Cardiac muscle cell (in vitro differentiated cells and primary cell): ENCODE data around the gene GALNT16. TPM values are rescaled to one million over a fixed set of nuclear protein-coding genes. Genes with fewer than 3 reads are reported as not detected.

Experiments
- DNase-seq, 2 donors: peaks; one replicate each; pipeline versions ENCODE4 v3.0.0 to v3.0.0-alpha.2; 2010 to 2017; ENCODE audit warnings: low read depth in 1 of 2, low spot score in 1 of 2
- H3K27ac ChIP-seq: fragments of 200-600 bp; sonication (generic); 2 replicates; pipeline ENCODE4 v1.5.1; 2016
- H3K27me3 ChIP-seq: fragments of 200-600 bp; sonication (generic); 2 replicates; pipeline ENCODE4 v1.6.0; 2016; ENCODE audit warnings: control low read depth
- H3K36me3 ChIP-seq: fragments of 200-600 bp; sonication (generic); 2 replicates; pipeline ENCODE4 v1.5.1; 2016; ENCODE audit warnings: control low read depth
- H3K4me1 ChIP-seq: fragments of 200-600 bp; sonication (generic); 2 replicates; pipeline ENCODE4 v1.8.1; 2017; ENCODE audit warnings: low read depth, mild to moderate bottlenecking, mixed run types
- H3K4me3 ChIP-seq: fragments of 200-600 bp; sonication (generic); 2 replicates; pipeline ENCODE4 v1.5.1; 2016; ENCODE audit warnings: mild to moderate bottlenecking
- H3K9me3 ChIP-seq: fragments of 200-600 bp; sonication (generic); 2 replicates; pipeline ENCODE4 v1.5.1; 2017; ENCODE audit warnings: low read depth, mild to moderate bottlenecking, control low read depth
- CTCF ChIP-seq: IDR thresholded peaks from 2 replicates; pipeline ENCODE4 v1.5.1; 2012; ENCODE audit warnings: low read depth, mild to moderate bottlenecking, low read length
- polyA plus RNA-seq: library from polyadenylated mRNA; unstranded; fragments of >200 nt; fragmentation: Nextera tagmentation; extraction: Ambion mirVana; gene quantifications from 2 replicates; pipeline ENCODE4 v1.2.1, GENCODE V29; 2016
- total RNA-seq: library from RNA; depleted of rRNA; stranded (reverse); fragments of >200 nt; gene quantifications from 2 replicates; pipeline ENCODE4 v1.2.3, GENCODE V29; 2016

Gene GALNT16
- total and polyA plus RNA-seq, 2 experiments from 2014 or later = 5.8 to 7.7 TPM

- H3K4me1 ChIP-seq = no peaks in the 10 kb centered on the region
- no peak for DNase-seq
- no peak overlapping the region for H3K4me3 ChIP-seq
- no peak for TF ChIP-seq CTCF
- no peaks in the 10 kb centered on the region for H3K9me3 ChIP-seq
- H3K27me3 ChIP-seq = no peaks in the 10 kb centered on the region
- H3K36me3 ChIP-seq = no peaks in the 10 kb centered on the region
- no peak overlapping the region for H3K27ac ChIP-seq
These were observed 68.4 kb downstream of the GALNT16 start for GRCh38 chr14:69328317-69328716.

GRCh38 chr14:69328765-69329164, 68.8 kb downstream of the GALNT16 start:
- Histone ChIP-seq H3K27ac (no peak overlapping the region), H3K9me3 (no peaks in the 10 kb centered on the region), H3K4me3 (no peak overlapping the region), H3K4me1 (no peaks in the 10 kb centered on the region), H3K36me3 (no peaks in the 10 kb centered on the region), H3K27me3 (no peaks in the 10 kb centered on the region)
- TF ChIP-seq CTCF = no peak
- DNase-seq = no peak

- no peaks in the 10 kb centered on the region for H3K27me3 ChIP-seq
- TF ChIP-seq CTCF = no peak
- H3K27ac ChIP-seq = no peak overlapping the region
- no peaks in the 10 kb centered on the region for H3K9me3 ChIP-seq
- no peak for DNase-seq
- H3K36me3 ChIP-seq = no peaks in the 10 kb centered on the region
- H3K4me3 ChIP-seq = no peak overlapping the region
- H3K4me1 ChIP-seq = no peaks in the 10 kb centered on the region
These were observed 71.2 kb downstream of the GALNT16 start for GRCh38 chr14:69331206-69331605.

- Histone ChIP-seq H3K4me1 (no peaks in the 10 kb centered on the region), H3K9me3 (no peaks in the 10 kb centered on the region), H3K36me3 (no peaks in the 10 kb centered on the region), H3K4me3 (no peak overlapping the region), H3K27ac (no peak overlapping the region), H3K27me3 (no peaks in the 10 kb centered on the region)
- TF ChIP-seq CTCF = no peak
- DNase-seq = no peak
These were observed 72.9 kb downstream of the GALNT16 start for GRCh38 chr14:69332782-69333395.

- Histone ChIP-seq H3K4me1 (no peaks in the 10 kb centered on the region), H3K27ac (no peak overlapping the region), H3K36me3 (no peaks in the 10 kb centered on the region), H3K4me3 (no peak overlapping the region), H3K9me3 (no peaks in the 10 kb centered on the region), H3K27me3 (no peaks in the 10 kb centered on the region)
- no peak for TF ChIP-seq CTCF
- no peak for DNase-seq
These were observed 73.9 kb downstream of the GALNT16 start for GRCh38 chr14:69333791-69334337.
